Mucosa of rectum (tissue), 2 donors: ENCODE results near the gene PEX12.
"Not testable (repeated sequence)": the region's sequence is repeated elsewhere in the genome, so short reads cannot be mapped to it uniquely, and the experiment has no call there.

Experiments
- H3K27ac ChIP-seq, 2 donors: one replicate each; pipeline ENCODE4 v1.7.0; 2013; ENCODE audit warnings: inconsistent platforms in 2 of 2, low read depth in 2 of 2, low read length in 2 of 2
- H3K27me3 ChIP-seq, 2 donors: one replicate each; pipeline ENCODE4 v1.7.0; 2013; ENCODE audit warnings: low read length in 2 of 2; ENCODE audit not compliant: control insufficient read depth in 2 of 2, insufficient read depth in 2 of 2
- H3K36me3 ChIP-seq, 2 donors: one replicate each; pipeline ENCODE4 v1.7.0; 2013; ENCODE audit warnings: low read length in 2 of 2; ENCODE audit not compliant: control insufficient read depth in 2 of 2, insufficient read depth in 2 of 2
- H3K4me1 ChIP-seq, 2 donors: one replicate each; pipeline ENCODE4 v1.7.0; 2013; ENCODE audit warnings: low read length in 2 of 2, mild to moderate bottlenecking in 1 of 2; ENCODE audit not compliant: control insufficient read depth in 2 of 2, insufficient read depth in 2 of 2
- H3K4me3 ChIP-seq, 2 donors: one replicate each; pipeline ENCODE4 v1.7.0; 2013; ENCODE audit warnings: low read length in 2 of 2
- H3K9ac ChIP-seq, 2 donors: one replicate each; pipeline ENCODE4 v1.7.0; 2013; ENCODE audit warnings: low read length in 2 of 2, low read depth in 1 of 2, mild to moderate bottlenecking in 1 of 2
- H3K9me3 ChIP-seq, 2 donors: one replicate each; pipeline ENCODE4 v1.7.0; 2013; ENCODE audit warnings: low read length in 2 of 2; ENCODE audit not compliant: control insufficient read depth in 2 of 2
- donor health status: healthy.
- donor health status: Normal muscosa, but diverticular disease.

Gene PEX12

DNA sequence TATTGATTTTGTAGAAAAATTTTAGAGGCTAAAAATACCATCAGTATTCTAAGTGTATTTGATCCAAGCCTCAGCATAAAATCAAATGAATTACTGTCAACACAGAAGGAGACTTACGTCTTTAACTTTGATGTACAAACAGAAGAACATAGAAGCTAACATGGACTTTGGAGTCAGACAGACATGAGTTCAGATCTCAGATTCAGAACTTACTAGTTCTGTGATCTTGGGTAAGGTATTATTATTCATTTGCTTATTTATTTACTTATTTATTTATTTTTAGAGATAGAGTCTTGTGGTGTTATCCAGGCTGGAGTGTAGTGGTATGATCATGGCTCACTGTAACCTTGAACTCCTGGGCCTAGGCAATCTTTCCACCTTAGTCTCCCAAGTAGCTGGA lies 36.9 kb downstream of the PEX12 start:
- Histone ChIP-seq H3K4me3 (peak overlapping the region; percentile 53 to 77), H3K4me1 (peaks cover 3 to 6% of the 10 kb centered on the region in 2 donors), H3K9me3 (no peaks in the 10 kb centered on the region), H3K36me3 (no peaks in the 10 kb centered on the region), H3K27ac (no peak overlapping the region), H3K27me3 (no peaks in the 10 kb centered on the region), H3K9ac (peak overlapping the region; percentile 2 to 54)

GRCh38 chr17:35540589-35541404 lies 37.6 kb downstream of the PEX12 start:
- H3K4me1 ChIP-seq, result peaks cover 3 to 6% of the 10 kb centered on the region in 2 donors
- H3K9ac ChIP-seq, result peak overlapping the region; percentile 54 to 64
- no peaks in the 10 kb centered on the region for H3K36me3 ChIP-seq
- H3K27ac ChIP-seq, result peak overlapping the region; percentile 76 to 78
- H3K4me3 ChIP-seq, result peak overlapping the region; percentile 53 to 77
- H3K9me3 ChIP-seq, result no peaks in the 10 kb centered on the region
- no peaks in the 10 kb centered on the region for H3K27me3 ChIP-seq

- Histone ChIP-seq H3K4me1 (peaks cover 3 to 6% of the 10 kb centered on the region in 2 donors), H3K9ac (peak overlapping the region in 1 of 2 donors; percentile 29), H3K36me3 (no peaks in the 10 kb centered on the region), H3K27ac (no peak overlapping the region), H3K27me3 (no peaks in the 10 kb centered on the region), H3K4me3 (peak overlapping the region in 1 of 2 donors; percentile 11), H3K9me3 (no peaks in the 10 kb centered on the region)
These were observed 38.7 kb downstream of the PEX12 start for GRCh38 chr17:35539659-35540026.

GRCh38 chr17:35537601-35538141 lies 40.7 kb downstream of the PEX12 start, which contains the start of gene SLFN12L:
Gene SLFN12L, minus strand, starts transcription at chr17:35537678. Its CDS starts 15,314 bp downstream, at chr17:35522364.
- Histone ChIP-seq H3K27me3 (no peaks in the 10 kb centered on the region), H3K9me3 (no peaks in the 10 kb centered on the region), H3K9ac (peak within 1 kb of the TSS in 1 of 2 donors; percentile 3), H3K36me3 (no peaks in the 10 kb centered on the region), H3K4me1 (peaks cover 3 to 6% of the 10 kb centered on the region in 2 donors), H3K4me3 (peak within 1 kb of the TSS in 1 of 2 donors; percentile 68), H3K27ac (peak within 1 kb of the TSS; percentile 38 to 60)

- Histone ChIP-seq H3K27ac (peak overlapping the region; percentile 38 to 60), H3K9ac (no peak overlapping the region), H3K4me1 (peaks cover 3 to 6% of the 10 kb centered on the region in 2 donors), H3K36me3 (no peaks in the 10 kb centered on the region), H3K27me3 (no peaks in the 10 kb centered on the region), H3K9me3 (no peaks in the 10 kb centered on the region), H3K4me3 (peak overlapping the region in 1 of 2 donors; percentile 68)
These were observed 41.7 kb downstream of the PEX12 start for GRCh38 chr17:35536664-35537171.

DNA sequence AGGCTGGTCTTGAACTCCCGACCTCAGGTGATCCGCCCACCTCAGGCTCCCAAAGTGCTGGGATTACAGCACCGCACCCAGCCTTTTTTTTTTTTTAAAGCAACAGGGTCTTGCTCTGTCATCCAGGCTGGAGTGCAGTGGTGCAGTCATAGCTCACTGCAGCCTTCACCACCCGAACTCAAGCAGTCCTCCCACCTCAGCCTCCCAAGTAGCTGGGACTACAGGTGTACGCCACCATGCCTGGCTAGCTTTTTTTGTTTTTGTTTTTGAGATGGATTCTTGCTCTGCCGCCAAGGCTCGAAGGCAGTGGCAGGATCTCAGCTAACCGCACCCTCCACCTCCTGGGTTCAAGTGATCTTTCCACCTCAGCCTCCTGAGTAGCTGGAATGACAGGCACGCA lies 43.0 kb downstream of the PEX12 start:
- not testable (repeated sequence) for H3K27me3 ChIP-seq, H3K9me3 ChIP-seq, H3K36me3 ChIP-seq, H3K27ac ChIP-seq, H3K4me1 ChIP-seq, H3K9ac ChIP-seq
- peak overlapping the region in 1 of 2 donors; percentile 42 for H3K4me3 ChIP-seq

DNA sequence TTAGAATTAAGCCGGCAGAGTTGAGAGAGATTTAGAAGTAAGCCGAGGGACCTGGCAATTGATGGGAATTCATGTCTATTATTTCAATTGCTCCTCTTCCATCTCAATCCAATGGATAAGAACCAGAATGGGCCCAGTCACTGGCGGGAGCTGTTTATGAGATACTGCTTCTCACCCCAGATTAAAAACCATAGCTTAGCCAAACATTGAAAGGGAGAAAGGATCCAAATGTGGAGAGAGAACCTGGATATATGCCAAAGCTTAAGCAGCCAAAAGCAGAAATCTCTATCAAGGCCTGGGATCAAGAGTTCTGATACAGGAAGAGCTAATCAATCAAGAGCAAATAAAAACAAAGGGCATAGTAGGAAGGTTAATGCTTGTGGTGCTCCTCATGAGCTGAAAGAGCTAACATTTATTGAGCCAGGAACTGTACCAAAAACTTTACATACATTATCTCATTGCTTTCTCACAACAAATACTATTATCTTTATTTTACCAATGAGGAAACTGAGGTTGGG lies 43.7 kb downstream of the PEX12 start:
- Histone ChIP-seq H3K9ac (no peak overlapping the region), H3K36me3 (no peaks in the 10 kb centered on the region), H3K4me1 (no peaks in the 10 kb centered on the region), H3K27me3 (no peaks in the 10 kb centered on the region), H3K4me3 (peak overlapping the region in 1 of 2 donors; percentile 48), H3K27ac (no peak overlapping the region), H3K9me3 (no peaks in the 10 kb centered on the region)

DNA sequence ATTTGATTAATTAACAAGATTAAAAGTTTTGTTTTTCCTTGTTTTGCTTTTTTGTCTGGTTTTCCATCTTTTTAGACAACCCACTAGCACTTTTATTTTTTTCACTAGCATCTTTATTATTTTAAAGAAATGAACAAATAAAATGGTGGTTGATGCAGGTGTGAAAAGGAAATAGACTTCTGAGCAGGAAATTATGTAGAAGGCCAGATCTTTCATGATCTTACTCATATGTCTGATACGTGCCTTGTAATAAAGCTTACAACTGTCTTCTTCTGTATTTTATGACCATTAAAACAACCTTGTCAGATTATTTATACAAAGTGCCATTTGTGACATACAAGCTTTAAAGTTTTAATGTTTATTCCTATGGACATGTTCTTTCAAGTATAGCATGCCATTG lies 47.2 kb downstream of the PEX12 start:
- no peaks in the 10 kb centered on the region for H3K4me1 ChIP-seq
- no peaks in the 10 kb centered on the region for H3K36me3 ChIP-seq
- no peak overlapping the region for H3K9ac ChIP-seq
- no peak overlapping the region for H3K27ac ChIP-seq
- no peaks in the 10 kb centered on the region for H3K27me3 ChIP-seq
- no peaks in the 10 kb centered on the region for H3K9me3 ChIP-seq
- H3K4me3 ChIP-seq, result no peak overlapping the region

DNA sequence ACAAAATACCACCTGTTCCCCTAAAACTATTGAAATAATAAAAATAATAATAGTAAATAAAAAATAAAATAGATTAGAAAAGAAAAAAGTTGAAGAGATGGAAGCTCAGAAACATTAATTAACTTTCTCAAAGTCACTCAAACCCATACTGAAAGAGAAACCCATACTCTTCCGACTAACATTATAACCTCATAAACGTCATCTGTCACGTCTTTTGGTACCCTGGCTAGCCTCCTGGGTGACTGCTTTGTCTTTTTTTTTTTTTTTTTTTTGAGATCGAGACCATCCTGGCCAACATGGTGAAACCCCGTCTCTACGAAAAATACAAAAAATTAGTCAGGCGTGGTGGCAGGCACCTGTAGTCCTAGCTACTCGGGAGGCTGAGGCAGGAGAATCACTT lies 48.5 kb downstream of the PEX12 start:
- Histone ChIP-seq H3K9me3 (no peaks in the 10 kb centered on the region), H3K36me3 (no peaks in the 10 kb centered on the region), H3K4me1 (no peaks in the 10 kb centered on the region), H3K4me3 (no peak overlapping the region), H3K27me3 (no peaks in the 10 kb centered on the region), H3K27ac (no peak overlapping the region), H3K9ac (no peak overlapping the region)

GRCh38 chr17:35529326-35529725 lies 49.0 kb downstream of the PEX12 start:
- H3K27me3 ChIP-seq, H3K36me3 ChIP-seq, H3K9ac ChIP-seq, H3K4me1 ChIP-seq, H3K27ac ChIP-seq, H3K9me3 ChIP-seq, H3K4me3 ChIP-seq: not testable (repeated sequence)
